ENCODE results near the gene WDPCP.

Gene WDPCP

GRCh38 chr2:63530704-63531279 is 57.5 kb downstream of the WDPCP start:
- H3K36me3 ChIP-seq (ENCODE audit: insufficient read depth, low read length): no peaks in the 10 kb centered on the region
- H3K27ac ChIP-seq (ENCODE audit: low read depth, low read length): no peak overlapping the region
- H3K4me1 ChIP-seq (ENCODE audit: insufficient read depth, low read length): no peaks in the 10 kb centered on the region
- H3K9me3 ChIP-seq (ENCODE audit: low read length): no peaks in the 10 kb centered on the region
- H3K27me3 ChIP-seq (ENCODE audit: control insufficient read depth in 1 of 2, insufficient read depth in 2 of 2, low read length in 2 of 2): no peaks in the 10 kb centered on the region
- no peak overlapping the region for H3K9ac ChIP-seq (ENCODE audit: low read length)
- no peak overlapping the region for H3K4me3 ChIP-seq (ENCODE audit: low read depth in 1 of 2, low read length in 2 of 2)

DNA sequence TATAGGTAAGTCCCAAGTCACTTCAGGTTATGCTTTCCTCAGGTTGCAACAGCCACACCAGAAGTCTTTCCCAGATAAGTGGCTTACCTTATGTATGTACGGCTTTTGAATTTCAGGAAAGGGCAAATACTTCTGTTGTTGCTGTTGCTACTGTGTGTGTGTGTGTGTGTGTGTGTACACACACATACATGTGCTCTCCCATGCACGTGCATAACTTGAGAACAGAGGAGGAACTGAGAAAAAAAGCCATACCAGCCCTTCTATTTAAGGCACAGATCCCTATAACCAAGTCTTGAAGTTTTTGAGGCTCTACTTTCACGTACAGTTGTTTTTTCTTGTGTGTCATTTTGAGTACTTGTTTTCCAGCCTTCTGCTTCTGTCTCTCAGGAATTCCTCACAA is 62.4 kb downstream of the WDPCP start:
- no peaks in the 10 kb centered on the region for H3K27me3 ChIP-seq (ENCODE audit: control insufficient read depth in 1 of 2, insufficient read depth in 2 of 2, low read length in 2 of 2)
- H3K27ac ChIP-seq (ENCODE audit: low read depth, low read length): no peak overlapping the region
- H3K9me3 ChIP-seq (ENCODE audit: low read length): no peaks in the 10 kb centered on the region
- no peak overlapping the region for H3K9ac ChIP-seq (ENCODE audit: low read length)
- no peaks in the 10 kb centered on the region for H3K4me1 ChIP-seq (ENCODE audit: insufficient read depth, low read length)
- H3K36me3 ChIP-seq (ENCODE audit: insufficient read depth, low read length): no peaks in the 10 kb centered on the region
- H3K4me3 ChIP-seq (ENCODE audit: low read depth in 1 of 2, low read length in 2 of 2): no peak overlapping the region

DNA sequence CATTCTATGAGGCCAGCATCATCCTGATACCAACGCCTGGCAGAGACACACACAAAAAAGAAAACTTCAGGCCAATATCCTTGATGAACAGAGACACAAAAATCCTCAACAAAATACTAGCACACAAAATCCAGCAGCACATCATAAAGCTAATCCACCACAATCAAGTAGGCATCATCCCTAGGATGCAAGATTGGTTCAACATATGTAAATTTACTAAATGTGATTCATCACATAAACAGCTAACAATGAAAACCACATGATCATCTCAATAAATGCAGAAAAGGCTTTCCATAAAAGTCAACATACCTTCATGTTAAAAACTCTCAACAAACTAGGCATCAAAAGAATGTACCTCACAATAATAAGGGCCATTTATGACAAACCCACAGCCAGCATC is 65.3 kb downstream of the WDPCP start:
- Histone ChIP-seq H3K9ac (ENCODE audit: low read length) (no peak overlapping the region), H3K36me3 (ENCODE audit: insufficient read depth, low read length) (no peaks in the 10 kb centered on the region), H3K27ac (ENCODE audit: low read depth, low read length) (no peak overlapping the region), H3K9me3 (ENCODE audit: low read length) (no peaks in the 10 kb centered on the region), H3K4me3 (ENCODE audit: low read depth in 1 of 2, low read length in 2 of 2) (no peak overlapping the region), H3K4me1 (ENCODE audit: insufficient read depth, low read length) (no peaks in the 10 kb centered on the region), H3K27me3 (ENCODE audit: control insufficient read depth in 1 of 2, insufficient read depth in 2 of 2, low read length in 2 of 2) (no peaks in the 10 kb centered on the region)

DNA sequence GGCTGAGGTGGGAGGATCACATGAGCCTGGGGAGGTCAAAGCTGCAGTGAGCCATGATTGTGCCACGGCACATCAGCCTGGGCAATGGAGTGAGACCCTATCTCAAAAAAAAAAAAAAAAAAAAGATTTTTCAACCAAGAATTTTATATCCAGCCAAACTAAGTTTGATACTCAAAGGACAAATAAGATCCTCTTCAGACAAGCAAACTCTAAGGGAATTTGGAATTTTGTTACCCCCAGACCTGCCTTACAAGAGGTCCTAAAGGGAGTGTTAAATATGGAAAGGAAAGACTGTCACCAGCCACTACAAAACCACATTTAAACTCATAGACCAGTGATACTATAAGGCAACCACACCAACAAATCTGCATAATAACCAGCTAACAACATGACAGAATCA is 67.5 kb downstream of the WDPCP start:
- no peak overlapping the region for H3K9ac ChIP-seq (ENCODE audit: low read length)
- H3K27ac ChIP-seq (ENCODE audit: low read depth, low read length): no peak overlapping the region
- H3K9me3 ChIP-seq (ENCODE audit: low read length): no peaks in the 10 kb centered on the region
- no peaks in the 10 kb centered on the region for H3K27me3 ChIP-seq (ENCODE audit: control insufficient read depth in 1 of 2, insufficient read depth in 2 of 2, low read length in 2 of 2)
- no peaks in the 10 kb centered on the region for H3K4me1 ChIP-seq (ENCODE audit: insufficient read depth, low read length)
- no peaks in the 10 kb centered on the region for H3K36me3 ChIP-seq (ENCODE audit: insufficient read depth, low read length)
- no peak overlapping the region for H3K4me3 ChIP-seq (ENCODE audit: low read depth in 1 of 2, low read length in 2 of 2)

DNA sequence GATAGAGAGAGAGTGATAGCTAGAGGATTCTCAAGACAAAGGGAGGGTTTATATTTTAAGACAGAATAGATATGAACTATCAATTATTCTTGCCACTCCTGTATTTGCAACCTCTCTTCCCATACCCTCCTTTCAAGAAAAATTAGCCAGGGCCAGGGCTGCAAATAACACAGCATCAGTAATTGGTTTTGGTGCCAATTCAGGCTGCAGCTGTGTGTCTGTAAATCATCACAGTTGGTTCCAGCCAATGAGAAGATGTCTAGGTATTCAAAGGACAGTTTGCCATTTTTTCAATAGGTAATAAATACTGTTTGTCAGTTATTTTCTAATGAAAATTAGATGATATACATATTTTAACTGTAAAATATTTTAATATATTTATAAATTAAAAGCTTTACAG is 73.5 kb downstream of the WDPCP start:
- no peaks in the 10 kb centered on the region for H3K9me3 ChIP-seq (ENCODE audit: low read length)
- no peak overlapping the region for H3K27ac ChIP-seq (ENCODE audit: low read depth, low read length)
- H3K27me3 ChIP-seq (ENCODE audit: control insufficient read depth in 1 of 2, insufficient read depth in 2 of 2, low read length in 2 of 2): no peaks in the 10 kb centered on the region
- no peak overlapping the region for H3K9ac ChIP-seq (ENCODE audit: low read length)
- H3K36me3 ChIP-seq (ENCODE audit: insufficient read depth, low read length): no peaks in the 10 kb centered on the region
- H3K4me1 ChIP-seq (ENCODE audit: insufficient read depth, low read length): no peaks in the 10 kb centered on the region
- H3K4me3 ChIP-seq (ENCODE audit: low read depth in 1 of 2, low read length in 2 of 2): no peak overlapping the region

DNA sequence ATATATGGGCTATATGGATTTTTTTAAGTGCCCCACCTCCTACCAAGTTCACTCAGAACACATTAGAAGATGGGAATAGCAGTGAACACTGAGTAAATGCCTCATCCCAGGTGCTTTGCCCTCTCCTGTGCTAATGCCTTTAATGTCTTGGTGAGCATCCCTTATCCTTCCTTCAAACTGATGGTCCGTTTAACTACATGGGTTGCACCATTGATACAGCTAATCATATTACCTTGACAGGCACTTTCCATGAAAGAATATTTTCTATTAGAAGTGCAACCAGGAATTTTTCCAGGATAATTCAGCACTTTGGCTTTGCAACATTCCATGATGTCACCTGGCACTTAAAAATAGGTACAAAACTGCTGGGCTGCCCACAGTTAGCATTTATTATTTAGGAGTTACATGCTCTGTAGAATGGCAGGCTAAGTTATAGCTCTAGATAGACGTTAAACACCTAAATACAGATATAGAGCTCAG is 74.0 kb downstream of the WDPCP start:
- H3K4me3 ChIP-seq (ENCODE audit: low read depth in 1 of 2, low read length in 2 of 2): no peak overlapping the region
- no peaks in the 10 kb centered on the region for H3K27me3 ChIP-seq (ENCODE audit: control insufficient read depth in 1 of 2, insufficient read depth in 2 of 2, low read length in 2 of 2)
- H3K36me3 ChIP-seq (ENCODE audit: insufficient read depth, low read length): no peaks in the 10 kb centered on the region
- H3K9ac ChIP-seq (ENCODE audit: low read length): no peak overlapping the region
- H3K4me1 ChIP-seq (ENCODE audit: insufficient read depth, low read length): no peaks in the 10 kb centered on the region
- no peaks in the 10 kb centered on the region for H3K9me3 ChIP-seq (ENCODE audit: low read length)
- H3K27ac ChIP-seq (ENCODE audit: low read depth, low read length): no peak overlapping the region

GRCh38 chr2:63506320-63506719 is 82.0 kb downstream of the WDPCP start:
- H3K27ac ChIP-seq (ENCODE audit: low read depth, low read length): no peak overlapping the region
- H3K4me1 ChIP-seq (ENCODE audit: insufficient read depth, low read length): no peaks in the 10 kb centered on the region
- H3K36me3 ChIP-seq (ENCODE audit: insufficient read depth, low read length): no peaks in the 10 kb centered on the region
- no peak overlapping the region for H3K9ac ChIP-seq (ENCODE audit: low read length)
- no peaks in the 10 kb centered on the region for H3K9me3 ChIP-seq (ENCODE audit: low read length)
- no peaks in the 10 kb centered on the region for H3K27me3 ChIP-seq (ENCODE audit: control insufficient read depth in 1 of 2, insufficient read depth in 2 of 2, low read length in 2 of 2)
- H3K4me3 ChIP-seq (ENCODE audit: low read depth in 1 of 2, low read length in 2 of 2): no peak overlapping the region

DNA sequence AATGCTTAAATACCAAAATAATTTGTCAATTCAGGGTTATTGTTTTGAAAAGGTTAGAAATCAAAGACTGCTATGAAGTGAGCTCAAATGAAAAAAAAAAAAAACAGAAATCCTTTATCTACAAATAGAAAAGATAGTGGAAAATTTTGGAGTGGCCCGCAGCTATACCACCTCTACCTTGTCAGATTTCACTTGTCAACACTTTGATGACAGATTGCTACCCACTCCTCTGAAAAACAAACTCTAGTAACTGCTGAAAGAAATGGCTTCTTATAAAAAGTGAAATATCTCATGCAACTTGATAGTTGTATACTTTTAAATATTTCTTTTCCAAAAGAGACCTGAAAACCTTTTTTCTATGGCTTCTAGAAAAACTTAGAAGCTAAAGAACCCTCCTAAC is 84.5 kb downstream of the WDPCP start:
- Histone ChIP-seq H3K27ac (ENCODE audit: low read depth, low read length) (no peak overlapping the region), H3K36me3 (ENCODE audit: insufficient read depth, low read length) (no peaks in the 10 kb centered on the region), H3K27me3 (ENCODE audit: control insufficient read depth in 1 of 2, insufficient read depth in 2 of 2, low read length in 2 of 2) (no peaks in the 10 kb centered on the region), H3K4me1 (ENCODE audit: insufficient read depth, low read length) (no peaks in the 10 kb centered on the region), H3K9me3 (ENCODE audit: low read length) (no peaks in the 10 kb centered on the region), H3K4me3 (ENCODE audit: low read depth in 1 of 2, low read length in 2 of 2) (no peak overlapping the region), H3K9ac (ENCODE audit: low read length) (no peak overlapping the region)

DNA sequence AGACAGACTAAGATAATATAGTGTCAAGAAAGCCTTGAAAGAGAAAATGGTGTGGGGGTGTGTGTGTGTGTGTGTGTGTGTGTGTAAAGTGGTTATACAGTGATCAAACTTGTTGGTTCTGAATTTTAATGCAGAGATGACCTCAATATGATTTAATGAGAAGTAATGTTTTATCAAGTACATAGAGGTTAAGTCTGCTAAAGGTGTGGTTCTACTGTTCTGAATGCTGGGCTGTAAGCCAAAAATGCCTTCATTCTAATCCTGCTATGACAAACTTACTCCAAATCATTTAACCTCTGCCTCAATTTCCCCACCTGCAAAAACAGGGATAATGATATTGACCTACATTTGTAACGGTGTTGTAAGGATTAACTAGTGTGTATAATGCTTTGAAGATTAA is 87.9 kb downstream of the WDPCP start:
- Histone ChIP-seq H3K27me3 (ENCODE audit: control insufficient read depth in 1 of 2, insufficient read depth in 2 of 2, low read length in 2 of 2) (no peaks in the 10 kb centered on the region), H3K9me3 (ENCODE audit: low read length) (no peaks in the 10 kb centered on the region), H3K4me3 (ENCODE audit: low read depth in 1 of 2, low read length in 2 of 2) (no peak overlapping the region), H3K27ac (ENCODE audit: low read depth, low read length) (no peak overlapping the region), H3K36me3 (ENCODE audit: insufficient read depth, low read length) (no peaks in the 10 kb centered on the region), H3K9ac (ENCODE audit: low read length) (no peak overlapping the region), H3K4me1 (ENCODE audit: insufficient read depth, low read length) (no peaks in the 10 kb centered on the region)

- H3K27me3 ChIP-seq (ENCODE audit: control insufficient read depth in 1 of 2, insufficient read depth in 2 of 2, low read length in 2 of 2): no peaks in the 10 kb centered on the region
- H3K4me1 ChIP-seq (ENCODE audit: insufficient read depth, low read length): no peaks in the 10 kb centered on the region
- H3K4me3 ChIP-seq (ENCODE audit: low read depth in 1 of 2, low read length in 2 of 2): no peak overlapping the region
- no peaks in the 10 kb centered on the region for H3K36me3 ChIP-seq (ENCODE audit: insufficient read depth, low read length)
- H3K27ac ChIP-seq (ENCODE audit: low read depth, low read length): no peak overlapping the region
- H3K9me3 ChIP-seq (ENCODE audit: low read length): no peaks in the 10 kb centered on the region
- no peak overlapping the region for H3K9ac ChIP-seq (ENCODE audit: low read length)
Observed at GRCh38 chr2:63497576-63497975, 90.7 kb downstream of the WDPCP start.

GRCh38 chr2:63494968-63495367 is 93.3 kb downstream of the WDPCP start:
- H3K4me1 ChIP-seq (ENCODE audit: insufficient read depth, low read length): no peaks in the 10 kb centered on the region
- H3K36me3 ChIP-seq (ENCODE audit: insufficient read depth, low read length): no peaks in the 10 kb centered on the region
- H3K9ac ChIP-seq (ENCODE audit: low read length): no peak overlapping the region
- no peaks in the 10 kb centered on the region for H3K27me3 ChIP-seq (ENCODE audit: control insufficient read depth in 1 of 2, insufficient read depth in 2 of 2, low read length in 2 of 2)
- H3K4me3 ChIP-seq (ENCODE audit: low read depth in 1 of 2, low read length in 2 of 2): no peak overlapping the region
- H3K27ac ChIP-seq (ENCODE audit: low read depth, low read length): no peak overlapping the region
- no peaks in the 10 kb centered on the region for H3K9me3 ChIP-seq (ENCODE audit: low read length)

GRCh38 chr2:63494100-63494499 is 94.2 kb downstream of the WDPCP start:
- H3K4me3 ChIP-seq (ENCODE audit: low read depth in 1 of 2, low read length in 2 of 2): no peak overlapping the region
- no peaks in the 10 kb centered on the region for H3K36me3 ChIP-seq (ENCODE audit: insufficient read depth, low read length)
- H3K9ac ChIP-seq (ENCODE audit: low read length): no peak overlapping the region
- H3K9me3 ChIP-seq (ENCODE audit: low read length): no peaks in the 10 kb centered on the region
- H3K27me3 ChIP-seq (ENCODE audit: control insufficient read depth in 1 of 2, insufficient read depth in 2 of 2, low read length in 2 of 2): no peaks in the 10 kb centered on the region
- no peak overlapping the region for H3K27ac ChIP-seq (ENCODE audit: low read depth, low read length)
- no peaks in the 10 kb centered on the region for H3K4me1 ChIP-seq (ENCODE audit: insufficient read depth, low read length)
